K562 (cell line): ENCODE measurements around the gene METRNL. TPM values are rescaled to one million over a fixed set of nuclear protein-coding genes. Genes with fewer than 3 reads are reported as not detected.
A peak's percentile ranks its signal among the peaks of the same experiment; 100 is the strongest.

Source experiments
- ATAC-seq: fragments of 200-7000 bp; cut with Tn5 transposase; 3 replicates; pipeline ENCODE4 v1.9.1; 2020; ENCODE audit warnings: moderate library complexity
- BruUV-seq: library from RNA; stranded (reverse); fragments of 400-500 nt; replicated peaks from 2 replicates; lab custom pipeline; 2021; lab: Mats Ljungman, UMichigan
- CTCF ChIA-PET: fragments of 300-600 bp; formaldehyde crosslinking; extraction: SDS; loops from one replicate; lab custom pipeline; 2021; ENCODE audit warnings: low intra/inter-chr PET ratio; lab: Yijun Ruan, JAX
- POLR2A ChIA-PET: fragments of 300-600, 350-650 bp; sonication (Branson Sonifier 250); formaldehyde crosslinking; extraction: SDS; loops from one replicate; lab custom pipeline; 2021; ENCODE audit warnings: antibody characterized with exemption, inconsistent platforms; lab: Yijun Ruan, JAX
- DNase-seq, 4 experiments: peaks; one replicate each; pipeline versions ENCODE4 v3.0.0 to v3.0.0-alpha.2; 2011 to 2018; ENCODE audit warnings: low spot score in 3 of 4, mixed read lengths in 3 of 4; ENCODE audit errors: extremely low read depth in 1 of 4
- FAIRE-seq: peaks from 2 replicates; lab custom pipeline; 2011; peaks lifted over from hg19 to GRCh38; lab: Jason Lieb, UNC
- H2AFZ ChIP-seq: 2 replicates; pipeline ENCODE4 v1.6.0; 2011; ENCODE audit warnings: low read depth, low read length, control low read depth, inconsistent platforms
- H3K27ac ChIP-seq: fragments of 200-600 bp; 3 replicates; pipeline ENCODE4 v1.8.0; 2011; ENCODE audit warnings: low read depth, mild to moderate bottlenecking, control low read depth, inconsistent platforms, low read length, moderate library complexity, mixed read lengths; ENCODE audit errors: extremely low read depth
- H3K27me3 ChIP-seq, 2 experiments: fragments of 300-600 bp in 1 of 2; 2 replicates in 1 of 2; 3 replicates in 1 of 2; pipeline versions ENCODE4 v1.6.0 to v1.8.0; 2011; ENCODE audit warnings: inconsistent platforms in 2 of 2, low read length in 2 of 2, mild to moderate bottlenecking in 1 of 2, mixed read lengths in 1 of 2, moderate library complexity in 1 of 2; ENCODE audit not compliant: control insufficient read depth in 2 of 2, insufficient read depth in 2 of 2
- H3K36me3 ChIP-seq: fragments of 300-600 bp; 3 replicates; pipeline ENCODE4 v1.8.0; 2011; ENCODE audit warnings: mild to moderate bottlenecking, low read length, inconsistent platforms; ENCODE audit not compliant: control insufficient read depth, insufficient read depth
- H3K4me1 ChIP-seq, 2 experiments: fragments of 200-600 bp in 1 of 2; replicated peaks in 1 of 2; 2 replicates in 1 of 2; 3 replicates in 1 of 2; pipeline versions ENCODE4 v1.5.1 to v1.8.0; 2011; ENCODE audit warnings: inconsistent platforms in 2 of 2, low read length in 2 of 2, mild to moderate bottlenecking in 1 of 2, mixed read lengths in 1 of 2, moderate library complexity in 1 of 2; ENCODE audit not compliant: control insufficient read depth in 2 of 2, insufficient read depth in 2 of 2
- H3K4me2 ChIP-seq: 2 replicates; pipeline ENCODE4 v1.6.1; 2011; ENCODE audit warnings: low read length, control low read depth, inconsistent platforms, mixed read lengths; ENCODE audit not compliant: insufficient read depth
- H3K4me3 ChIP-seq: fragments of 200-600 bp; sonication (generic), shearing (Covaris generic); 2 replicates; pipeline ENCODE4 v1.5.1; 2016; ENCODE audit warnings: control low read depth, inconsistent platforms
- H3K79me2 ChIP-seq: fragments of 200-600 bp; 3 replicates; pipeline ENCODE4 v1.8.0; 2011; ENCODE audit warnings: low read length, inconsistent platforms; ENCODE audit not compliant: control insufficient read depth, insufficient read depth
- H3K9ac ChIP-seq, 2 experiments: 2 replicates each; pipeline versions ENCODE4 v1.6.0 to v1.6.1; 2011; ENCODE audit warnings: low read depth in 2 of 2, low read length in 2 of 2, control low read depth in 1 of 2, inconsistent platforms in 1 of 2, mild to moderate bottlenecking in 1 of 2, mixed read lengths in 1 of 2; ENCODE audit not compliant: insufficient read depth in 1 of 2
- H3K9me1 ChIP-seq: one replicate; pipeline ENCODE4 v1.6.0; 2011; ENCODE audit warnings: inconsistent platforms, mild to moderate bottlenecking, low read length, moderate library complexity; ENCODE audit not compliant: control insufficient read depth, insufficient read depth
- H3K9me3 ChIP-seq: replicated peaks from 2 replicates; pipeline ENCODE4 v1.5.1; 2011; ENCODE audit warnings: low read depth, low read length, inconsistent platforms; ENCODE audit not compliant: control insufficient read depth, insufficient read depth
- H4K20me1 ChIP-seq: replicated peaks from 2 replicates; pipeline ENCODE4 v1.6.1; 2011; ENCODE audit warnings: low read length, inconsistent platforms, mixed read lengths; ENCODE audit not compliant: control insufficient read depth, insufficient read depth
- SRSF7 ChIP-seq: fragments of 200-400 bp; formaldehyde crosslinking; optimal IDR thresholded peaks from 2 replicates; pipeline ENCODE3; 2017; ENCODE audit warnings: mild to moderate bottlenecking, low read depth, low read length
- WGBS: fragments of 100-300 bp; shearing (Covaris generic); methylation state at CpG from one replicate; pipeline ENCODE4 v1.1.6; 2016; ENCODE audit warnings: low coverage, mixed read lengths; ENCODE audit not compliant: insufficient coverage; ENCODE audit errors: missing lambda C conversion rate; 5-methylcytosine and 5-hydroxymethylcytosine counted together
- in situ Hi-C: fragments of 300-500 bp; cut with MboI; formaldehyde crosslinking; loops from 4 replicates; pipeline ENCODE4 v1.15.0; 2018; ENCODE audit warnings: inconsistent platforms, mixed read lengths
- intact Hi-C: fragments of 100-400 bp; cut with micrococcal nuclease; formaldehyde crosslinking; loops from 2 replicates; pipeline ENCODE4 v1.14.2; 2022
- polyA plus RNA-seq, 8 experiments: library from polyadenylated mRNA; depleted of rRNA in 4 of 8; stranded (reverse) in 5 of 8; unstranded in 3 of 8; fragments of >200 nt; fragmentation: Nextera tagmentation in 2 of 8; fragmentation: Illumina TruSeq in 1 of 8; extraction: Ambion mirVana in 2 of 8; extraction: Trizol in 1 of 8; gene quantifications; 2 replicates each; pipeline versions ENCODE4 v1.2.1 to v1.2.3, GENCODE V29; 2011 to 2014; ENCODE audit warnings: inconsistent platforms in 1 of 8, missing spikeins in 1 of 8
- total RNA-seq, 7 experiments: library from RNA; depleted of rRNA in 6 of 7; stranded (reverse); fragments of >200 nt in 6 of 7; fragmentation: Illumina TruSeq in 2 of 7; extraction: Trizol in 2 of 7; gene quantifications; 2 replicates each; pipeline versions ENCODE4 v1.2.1 to v1.2.3, GENCODE V29; 2011 to 2021; ENCODE audit warnings: low replicate concordance in 1 of 7

Gene METRNL
- total and polyA plus RNA-seq, 9 of the 15 experiments (the other 6 are each of a cell fraction or from before 2014, with no cell fraction given) = 0.17 to 31.8 (median 2.9) TPM

DNA sequence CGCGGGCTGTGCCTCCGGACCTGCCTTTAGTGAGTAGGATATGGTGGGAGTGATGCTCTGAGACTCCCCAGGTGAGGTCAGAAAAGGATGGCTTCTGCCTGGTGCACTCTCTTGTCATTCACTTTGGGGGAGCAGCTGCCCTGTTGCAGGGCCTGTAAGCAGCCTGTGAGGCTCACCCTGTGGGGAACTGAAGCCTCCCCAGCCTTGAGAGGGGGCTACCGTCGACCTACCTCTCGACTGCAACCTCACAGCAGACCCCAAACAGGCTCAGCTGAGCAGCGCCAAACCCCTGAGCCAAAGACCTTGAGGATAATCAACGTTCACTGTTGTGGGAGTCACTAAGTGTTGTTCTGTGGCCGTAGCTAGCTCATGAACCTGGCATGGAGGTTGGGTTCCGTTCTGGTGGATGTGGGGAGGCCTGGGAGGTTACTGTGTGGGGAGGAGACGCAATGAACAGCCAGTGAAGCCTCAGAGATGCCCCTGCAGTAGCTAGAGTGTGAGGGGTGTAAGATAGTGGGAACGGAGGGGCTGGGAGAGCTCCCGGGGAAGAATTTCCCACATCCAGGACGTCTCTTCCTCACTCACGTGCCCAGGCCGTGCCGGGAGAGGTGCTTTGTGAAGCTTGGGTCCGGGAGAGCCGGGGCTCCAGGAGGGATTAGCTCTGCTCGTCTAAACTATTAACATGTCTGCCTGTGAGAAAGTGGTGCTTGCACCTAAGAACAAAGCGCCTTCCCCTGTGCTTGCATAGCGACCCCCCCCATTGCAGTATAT, 38.8 kb downstream of the METRNL start:
- H3K27ac ChIP-seq = no peak overlapping the region
- H4K20me1 ChIP-seq = peaks cover 15% of the 10 kb centered on the region
- peaks cover 9 to 40% of the 10 kb centered on the region in 2 experiments; a peak in 3 of 5 replicates for H3K4me1 ChIP-seq
- H3K9me1 ChIP-seq = no peaks in the 10 kb centered on the region
- H3K79me2 ChIP-seq = no peaks in the 10 kb centered on the region
- no TSS peak for BruUV-seq
- ATAC-seq (no peak; the same call in 2 of the 3 replicates), FAIRE-seq (no peak)
- no peaks in the 10 kb centered on the region for H3K36me3 ChIP-seq
- H3K4me3 ChIP-seq = no peak overlapping the region
- in situ Hi-C loops = no loop called here
- TF ChIP-seq SRSF7 = no peak
- TF ChIP-seq, all 486 proteins: peak for 0
- H3K27me3 ChIP-seq = peaks cover 39 to 61% of the 10 kb centered on the region in 2 experiments; a peak in 4 of 5 replicates
- H2AFZ ChIP-seq = peak overlapping the region; percentile 56; the same call in 1 of the 2 replicates
- CTCF ChIA-PET = no interaction called here
- no peak overlapping the region for H3K4me2 ChIP-seq
- WGBS = 21% methylated on average over 19 of the region's 22 CpGs
- POLR2A ChIA-PET = interaction anchor here (0.6 to 1.5 kb wide), 4 partner anchors 14 to 66 kb away, joined by 3 to 4 read pairs (median 4); no protein-coding TSS in a partner anchor
- H3K9me3 ChIP-seq = no peaks in the 10 kb centered on the region
- DNase-seq = no peak
- intact Hi-C loops = no loop called here
- H3K9ac ChIP-seq = no peak overlapping the region
